Brain microvascular endothelial cell (primary cell): ENCODE results near the gene BST2.
A peak's percentile ranks its signal among the peaks of the same experiment; 100 is the strongest.

ENCODE experiments used
- DNase-seq: peaks from one replicate; pipeline ENCODE4 v3.0.0-alpha.2; 2020
- H3K27ac ChIP-seq: fragments of 250-450 bp; sonication (Bioruptor Pico); 2 replicates; pipeline ENCODE4 v1.5.1; 2020; ENCODE audit warnings: mild to moderate bottlenecking, moderate library complexity
- H3K27me3 ChIP-seq: fragments of 250-450 bp; sonication (Bioruptor Pico); replicated peaks from 2 replicates; pipeline ENCODE4 v1.5.1; 2020; ENCODE audit warnings: mild to moderate bottlenecking
- H3K36me3 ChIP-seq: fragments of 250-450 bp; sonication (Bioruptor Pico); replicated peaks from 2 replicates; pipeline ENCODE4 v1.5.1; 2020; ENCODE audit warnings: mild to moderate bottlenecking
- H3K4me3 ChIP-seq: 2 replicates; pipeline ENCODE4 v1.5.1; 2011; ENCODE audit warnings: low read depth, mild to moderate bottlenecking, control low read depth, low read length, moderate library complexity
- in situ Hi-C: cut with HindIII; loops from 2 replicates; pipeline ENCODE4 v1.10.0; 2017; ENCODE audit warnings: low sequenced_read_pairs, low pct_ligation_motif_present
- TF ChIP-seq, protein P1 (sequence below): IDR thresholded peaks from 2 replicates; pipeline ENCODE4 v1.5.1; 2011; ENCODE audit warnings: low read depth, mild to moderate bottlenecking, moderate library complexity, low read length, control low read depth, inconsistent platforms; ENCODE audit errors: missing control alignments

BST2 gene

DNA sequence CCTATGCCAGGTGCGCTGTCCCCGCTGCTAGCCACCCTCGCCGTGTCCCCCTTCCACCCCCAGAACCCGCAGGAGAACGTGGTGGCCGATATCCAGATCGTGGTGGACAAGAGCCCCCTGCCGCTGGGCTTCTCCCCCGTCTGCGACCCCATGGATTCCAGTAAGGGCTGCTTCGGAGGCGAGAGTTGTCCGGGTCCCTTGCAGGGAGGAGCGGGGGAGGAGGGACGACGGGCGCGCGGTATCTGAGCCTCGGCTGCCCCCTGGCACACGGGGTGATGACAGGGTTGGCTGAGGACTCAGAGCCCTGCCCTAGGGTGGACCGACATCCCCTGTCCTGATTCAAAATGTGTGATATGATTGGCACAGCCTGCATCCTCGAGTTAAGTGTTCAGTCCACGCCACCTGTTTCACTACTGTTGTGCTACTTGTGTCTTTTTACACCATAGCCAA lies 15.1 kb upstream of the BST2 start:
- Histone ChIP-seq H3K27ac (no peak overlapping the region), H3K27me3 (no peaks in the 10 kb centered on the region), H3K36me3 (no peaks in the 10 kb centered on the region), H3K4me3 (peak overlapping the region; percentile 77)
- TF ChIP-seq, protein P1, sequence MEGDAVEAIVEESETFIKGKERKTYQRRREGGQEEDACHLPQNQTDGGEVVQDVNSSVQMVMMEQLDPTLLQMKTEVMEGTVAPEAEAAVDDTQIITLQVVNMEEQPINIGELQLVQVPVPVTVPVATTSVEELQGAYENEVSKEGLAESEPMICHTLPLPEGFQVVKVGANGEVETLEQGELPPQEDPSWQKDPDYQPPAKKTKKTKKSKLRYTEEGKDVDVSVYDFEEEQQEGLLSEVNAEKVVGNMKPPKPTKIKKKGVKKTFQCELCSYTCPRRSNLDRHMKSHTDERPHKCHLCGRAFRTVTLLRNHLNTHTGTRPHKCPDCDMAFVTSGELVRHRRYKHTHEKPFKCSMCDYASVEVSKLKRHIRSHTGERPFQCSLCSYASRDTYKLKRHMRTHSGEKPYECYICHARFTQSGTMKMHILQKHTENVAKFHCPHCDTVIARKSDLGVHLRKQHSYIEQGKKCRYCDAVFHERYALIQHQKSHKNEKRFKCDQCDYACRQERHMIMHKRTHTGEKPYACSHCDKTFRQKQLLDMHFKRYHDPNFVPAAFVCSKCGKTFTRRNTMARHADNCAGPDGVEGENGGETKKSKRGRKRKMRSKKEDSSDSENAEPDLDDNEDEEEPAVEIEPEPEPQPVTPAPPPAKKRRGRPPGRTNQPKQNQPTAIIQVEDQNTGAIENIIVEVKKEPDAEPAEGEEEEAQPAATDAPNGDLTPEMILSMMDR = peak; percentile 19
- in situ Hi-C loops = no loop called here
- DNase-seq = no peak

DNA sequence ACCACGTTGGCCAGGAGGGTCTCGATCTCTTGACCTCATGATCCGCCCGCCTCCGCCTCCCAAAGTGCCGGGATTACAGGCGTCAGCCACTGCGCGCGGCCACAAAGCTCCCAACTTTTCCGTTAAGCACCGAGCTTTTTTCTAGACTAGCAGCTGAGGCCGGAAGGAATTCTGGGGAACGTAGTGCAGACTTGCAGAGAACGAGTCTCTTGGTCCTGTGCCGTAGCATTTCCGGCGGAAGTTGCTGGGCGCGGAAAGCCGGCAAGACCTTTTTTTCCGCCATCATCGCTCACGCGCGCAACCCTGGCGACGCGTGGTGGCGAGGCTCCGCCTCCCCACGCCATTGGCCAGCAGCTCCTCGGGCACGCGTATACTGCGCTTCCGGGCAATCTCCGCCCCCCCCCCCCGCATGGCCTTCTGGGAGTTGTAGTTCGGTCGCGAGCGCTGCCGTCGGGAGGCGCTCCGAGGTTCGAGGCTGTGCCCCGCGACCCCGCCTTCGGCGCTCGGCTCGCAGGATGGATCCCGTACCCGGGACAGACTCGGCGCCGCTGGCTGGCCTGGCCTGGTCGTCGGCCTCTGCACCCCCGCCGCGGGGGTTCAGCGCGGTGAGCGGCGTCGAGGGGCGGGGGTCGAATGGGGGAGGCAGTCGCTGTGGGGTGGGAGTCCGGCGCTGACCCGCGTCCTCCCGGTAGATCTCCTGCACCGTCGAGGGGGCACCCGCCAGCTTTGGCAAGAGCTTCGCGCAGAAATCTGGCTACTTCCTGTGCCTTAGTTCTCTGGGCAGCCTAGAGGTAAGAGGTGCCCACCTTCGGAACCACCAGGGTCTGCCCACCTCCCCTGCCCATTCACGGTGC lies 14.4 kb upstream of the BST2 start, which contains the start of gene MVB12A:
Gene MVB12A, plus strand, starts transcription at position 427 of the 854 bp plus-strand sequence. Its CDS starts 89 bp downstream, at position 516.
- Histone ChIP-seq H3K27me3 (no peaks in the 10 kb centered on the region), H3K4me3 (peak within 1 kb of the TSS; percentile 77), H3K36me3 (no peaks in the 10 kb centered on the region), H3K27ac (peak within 1 kb of the TSS; percentile 35)
- TF ChIP-seq, protein P1 = no peak
- peak; percentile 98 for DNase-seq
- in situ Hi-C loops = no loop called here

DNA sequence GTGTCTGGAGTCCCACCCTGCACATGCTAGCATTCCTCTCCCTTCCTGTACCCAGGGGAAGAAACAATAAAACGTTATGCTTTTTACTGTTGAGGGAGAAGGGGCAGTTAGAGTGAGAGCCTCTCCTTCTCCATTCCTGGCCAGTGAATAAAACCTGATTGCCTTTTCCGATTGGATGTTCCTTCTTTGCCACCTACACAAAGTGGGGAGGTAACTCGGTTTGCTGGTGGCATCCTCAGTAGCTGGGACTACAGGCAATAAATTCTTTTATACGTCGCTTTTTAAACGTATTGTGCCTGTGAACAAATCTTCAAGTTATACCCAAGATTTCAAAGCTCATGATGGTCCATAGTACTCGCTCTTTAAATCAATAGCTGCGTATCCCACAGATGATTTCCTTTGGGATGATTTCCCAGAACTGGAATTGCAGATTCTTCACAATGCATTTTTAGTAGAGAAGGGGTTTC lies 13.8 kb upstream of the BST2 start:
- in situ Hi-C loops = no loop called here
- TF ChIP-seq, protein P1 = no peak
- H3K36me3 ChIP-seq = no peaks in the 10 kb centered on the region
- H3K27ac ChIP-seq = peak overlapping the region; percentile 35
- H3K4me3 ChIP-seq = peak overlapping the region; percentile 52
- no peak for DNase-seq
- peaks cover under 1% of the 10 kb centered on the region for H3K27me3 ChIP-seq

DNA sequence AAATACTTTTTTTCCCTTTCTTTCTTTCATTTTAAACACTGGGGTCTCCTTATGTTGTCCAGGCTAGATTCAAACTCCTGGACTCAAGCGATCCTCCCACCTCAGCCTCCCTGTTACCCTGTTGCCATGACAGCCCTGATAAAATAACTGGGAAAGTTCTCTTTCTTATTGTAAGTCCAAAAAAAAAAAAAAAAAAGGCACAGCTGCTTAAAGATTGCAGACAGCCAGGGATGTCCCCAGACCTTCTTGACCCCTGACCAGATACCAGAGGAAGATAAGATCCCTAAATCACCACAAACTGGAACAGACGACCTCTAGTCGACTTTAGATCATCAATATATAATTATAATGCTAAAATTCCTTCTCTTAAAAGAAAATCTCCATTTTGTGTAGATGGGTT lies 13.3 kb upstream of the BST2 start:
- no peak for DNase-seq
- H3K36me3 ChIP-seq = no peaks in the 10 kb centered on the region
- TF ChIP-seq, protein P1 = no peak
- no peak overlapping the region for H3K4me3 ChIP-seq
- H3K27me3 ChIP-seq = peaks cover 3% of the 10 kb centered on the region
- H3K27ac ChIP-seq = no peak overlapping the region
- in situ Hi-C loops = no loop called here

DNA sequence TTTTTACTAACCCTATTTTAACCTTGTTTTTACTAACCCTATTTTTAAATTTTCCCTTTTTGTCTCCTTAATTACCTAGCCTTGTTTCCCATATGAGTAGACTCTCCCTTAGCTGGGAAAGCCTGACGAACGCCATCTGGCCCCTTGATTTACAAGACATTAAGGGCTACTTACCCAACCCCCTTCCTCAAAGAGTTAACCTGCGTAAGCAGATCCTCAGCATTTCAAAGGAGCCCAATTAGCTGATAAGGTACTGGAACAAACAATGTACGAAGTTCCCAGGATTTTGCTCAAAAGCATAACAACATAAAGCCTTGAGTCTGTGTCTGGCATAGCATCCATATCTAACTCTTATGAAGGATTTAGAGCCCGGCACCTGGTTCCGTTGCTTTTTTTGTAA lies 9.7 kb upstream of the BST2 start:
- no peaks in the 10 kb centered on the region for H3K36me3 ChIP-seq
- no peak overlapping the region for H3K27ac ChIP-seq
- TF ChIP-seq, protein P1 = no peak
- no peak for DNase-seq
- H3K4me3 ChIP-seq = no peak overlapping the region
- in situ Hi-C loops = no loop called here
- H3K27me3 ChIP-seq = peaks cover 11% of the 10 kb centered on the region
